ENCODE data around the gene GGT6.

- no peak for TF ChIP-seq CTCF (conservative IDR thresholded peaks at IDR 0.05; ENCODE audit: low read depth, low read length)
- no peak for TF ChIP-seq EZH2 (IDR thresholded peaks at IDR 0.05; ENCODE audit: borderline replicate concordance, low read depth, low read length, poor library complexity, severe bottlenecking)
Observed at GRCh38 chr17:4543557-4544026, 16.8 kb downstream of the GGT6 start.

Measured in A673 (cell line).